GM18873 (cell line): ENCODE results near the gene FUT1.
"Not testable (repeated sequence)": the region's sequence is repeated elsewhere in the genome, so short reads cannot be mapped to it uniquely, and the experiment has no call there.

Experiments used
- ATAC-seq: cut with Tn5 transposase; IDR thresholded peaks from one replicate; pipeline ENCODE4 v1.9.1; 2021; ENCODE audit warnings: mild to moderate bottlenecking, moderate library complexity, moderate number of reproducible peaks; ENCODE audit not compliant: unreplicated experiment, low FRiP score

FUT1 gene

GRCh38 chr19:48718711-48719231 lies 33.7 kb downstream of the FUT1 start:
- ATAC-seq = no peak

- not testable (repeated sequence) for ATAC-seq
These were observed 34.3 kb downstream of the FUT1 start for GRCh38 chr19:48718106-48718505.

- no peak for ATAC-seq
These were observed 35.7 kb downstream of the FUT1 start for GRCh38 chr19:48716562-48717291.

- no peak for ATAC-seq
These were observed 36.7 kb downstream of the FUT1 start for GRCh38 chr19:48715681-48716171.

- no peak for ATAC-seq
These were observed 37.4 kb downstream of the FUT1 start for GRCh38 chr19:48714759-48715675.

- ATAC-seq = peak; percentile 81
These were observed 38.3 kb downstream of the FUT1 start for GRCh38 chr19:48713864-48714755.

GRCh38 chr19:48713041-48713863 lies 39.2 kb downstream of the FUT1 start:
- ATAC-seq = no peak

GRCh38 chr19:48711106-48711662 lies 41.3 kb downstream of the FUT1 start:
- ATAC-seq = no peak

GRCh38 chr19:48708471-48708870 lies 44.0 kb downstream of the FUT1 start:
- no peak for ATAC-seq

- no peak for ATAC-seq
These were observed 47.0 kb downstream of the FUT1 start for GRCh38 chr19:48705431-48705830.

GRCh38 chr19:48703316-48703715 lies 49.1 kb downstream of the FUT1 start:
- no peak for ATAC-seq

- ATAC-seq = no peak
These were observed 49.7 kb downstream of the FUT1 start for GRCh38 chr19:48702701-48703100.

- no peak for ATAC-seq
These were observed 54.4 kb downstream of the FUT1 start for GRCh38 chr19:48698046-48698445.
